ENCODE data around the gene IQGAP3.
A peak's percentile ranks its signal among the peaks of the same experiment; 100 is the strongest.

The IQGAP3 gene

GRCh38 chr1:156581661-156582387 lies 9.5 kb upstream of the IQGAP3 start:
- DNase-seq (ENCODE audit: low read depth), result no peak
- no peak overlapping the region for H3K4me3 ChIP-seq (ENCODE audit: low read depth, low read length)
- TF ChIP-seq CTCF (conservative IDR thresholded peaks at IDR 0.05; ENCODE audit: low read depth, low read length), result no peak

- DNase-seq (ENCODE audit: low read depth), result no peak
- H3K4me3 ChIP-seq (ENCODE audit: low read depth, low read length), result no peak within 1 kb of the TSS
- no peak for TF ChIP-seq CTCF (conservative IDR thresholded peaks at IDR 0.05; ENCODE audit: low read depth, low read length)
Observed at GRCh38 chr1:156579472-156579871, 7.1 kb upstream of the IQGAP3 start, which contains the start of gene TTC24. TSS of gene TTC24 (plus strand) at chr1:156579723. CDS start at chr1:156581365, 1,642 bp downstream.

GRCh38 chr1:156578055-156578454 lies 5.7 kb upstream of the IQGAP3 start:
- DNase-seq (ENCODE audit: low read depth), result no peak
- H3K4me3 ChIP-seq (ENCODE audit: low read depth, low read length), result no peak overlapping the region
- no peak for TF ChIP-seq CTCF (conservative IDR thresholded peaks at IDR 0.05; ENCODE audit: low read depth, low read length)

- no peak for DNase-seq (ENCODE audit: low read depth)
- no peak for TF ChIP-seq CTCF (conservative IDR thresholded peaks at IDR 0.05; ENCODE audit: low read depth, low read length)
- no peak overlapping the region for H3K4me3 ChIP-seq (ENCODE audit: low read depth, low read length)
Observed at GRCh38 chr1:156577550-156577949, 5.2 kb upstream of the IQGAP3 start.

- no peak for DNase-seq (ENCODE audit: low read depth)
- H3K4me3 ChIP-seq (ENCODE audit: low read depth, low read length), result no peak overlapping the region
- no peak for TF ChIP-seq CTCF (conservative IDR thresholded peaks at IDR 0.05; ENCODE audit: low read depth, low read length)
Observed at GRCh38 chr1:156574039-156574633, 1.8 kb upstream of the IQGAP3 start.

GRCh38 chr1:156572663-156573018 lies 276 bp upstream of the IQGAP3 start:
- no peak for TF ChIP-seq CTCF (conservative IDR thresholded peaks at IDR 0.05; ENCODE audit: low read depth, low read length)
- peak overlapping the region; percentile 68 for H3K4me3 ChIP-seq (ENCODE audit: low read depth, low read length)
- DNase-seq (ENCODE audit: low read depth), result no peak

Data from choroid plexus epithelial cell (primary cell).